Choroid plexus epithelial cell (primary cell): ENCODE results near the gene NCAPG2.
A peak's percentile ranks its signal among the peaks of the same experiment; 100 is the strongest.

ENCODE experiments used
- DNase-seq: peaks from one replicate; pipeline ENCODE4 v3.0.0-alpha.2; 2010; ENCODE audit warnings: low read depth
- H3K4me3 ChIP-seq: 2 replicates; pipeline ENCODE4 v1.5.1; 2011; ENCODE audit warnings: low read depth, mild to moderate bottlenecking, control low read depth, low read length, moderate library complexity
- CTCF ChIP-seq: conservative IDR thresholded peaks from 2 replicates; pipeline ENCODE4 v1.5.1; 2011; ENCODE audit warnings: low read depth, mild to moderate bottlenecking, control low read depth, inconsistent platforms, low read length, moderate library complexity

Gene NCAPG2

GRCh38 chr7:158663428-158663741 lies 41.2 kb downstream of the NCAPG2 start:
- DNase-seq, result no peak
- TF ChIP-seq CTCF, result no peak
- no peak overlapping the region for H3K4me3 ChIP-seq

GRCh38 chr7:158662610-158663427 lies 41.8 kb downstream of the NCAPG2 start:
- DNase-seq, result no peak
- TF ChIP-seq CTCF, result no peak
- H3K4me3 ChIP-seq, result no peak overlapping the region

- H3K4me3 ChIP-seq, result no peak overlapping the region
- DNase-seq, result no peak
- no peak for TF ChIP-seq CTCF
Observed at GRCh38 chr7:158658475-158658874, 46.1 kb downstream of the NCAPG2 start.

GRCh38 chr7:158657189-158657746 lies 47.3 kb downstream of the NCAPG2 start:
- no peak for TF ChIP-seq CTCF
- no peak for DNase-seq
- H3K4me3 ChIP-seq, result no peak overlapping the region

- TF ChIP-seq CTCF, result no peak
- no peak for DNase-seq
- no peak overlapping the region for H3K4me3 ChIP-seq
Observed at GRCh38 chr7:158655931-158656441, 48.6 kb downstream of the NCAPG2 start.

- DNase-seq, result no peak
- TF ChIP-seq CTCF, result no peak
- H3K4me3 ChIP-seq, result no peak overlapping the region
Observed at GRCh38 chr7:158655507-158655906, 49.1 kb downstream of the NCAPG2 start.

- DNase-seq, result peak; percentile 81
- H3K4me3 ChIP-seq, result no peak overlapping the region
- TF ChIP-seq CTCF, result no peak
Observed at GRCh38 chr7:158651968-158652565, 52.5 kb downstream of the NCAPG2 start.
